Skin of body (tissue), 2 donors: ENCODE measurements around the gene HRH2. TPM values are rescaled to one million over a fixed set of nuclear protein-coding genes. Genes with fewer than 3 reads are reported as not detected.
"Not testable (repeated sequence)": the region's sequence is repeated elsewhere in the genome, so short reads cannot be mapped to it uniquely, and the experiment has no call there.

Experiments
- DNase-seq: peaks from one replicate; lab custom pipeline; 2025; lab: John Stamatoyannopoulos, UW
- total RNA-seq: library from RNA; depleted of rRNA; stranded (reverse); fragments of >200 nt; gene quantifications from one replicate; pipeline ENCODE4 v1.2.3, GENCODE V29; 2014

Gene HRH2
- total RNA-seq, 1 donor from 2014 or later: 1.5 TPM

GRCh38 chr5:175646251-175646650, 11.6 kb upstream of the HRH2 start:
- no peak for DNase-seq

DNA sequence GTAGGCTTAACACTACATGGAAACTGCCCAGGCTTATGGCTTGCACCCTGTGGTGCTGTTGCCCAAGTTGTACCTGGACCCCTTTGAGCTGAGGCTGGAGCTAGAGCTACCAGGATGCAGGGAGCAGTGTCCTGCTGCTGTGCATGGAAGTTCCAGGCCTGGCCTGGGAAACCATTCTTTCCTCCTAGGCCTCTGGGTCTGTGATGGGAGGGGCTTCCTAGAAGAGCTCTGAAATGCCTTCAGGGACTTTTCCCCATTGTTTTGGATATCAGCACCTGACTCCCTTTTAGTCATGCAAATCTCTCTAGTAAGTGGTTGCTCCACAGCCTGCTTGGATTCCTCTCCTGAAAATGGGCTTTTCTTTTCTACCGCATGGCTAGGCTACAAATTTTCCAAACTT, 7.9 kb upstream of the HRH2 start:
- DNase-seq: no peak

DNA sequence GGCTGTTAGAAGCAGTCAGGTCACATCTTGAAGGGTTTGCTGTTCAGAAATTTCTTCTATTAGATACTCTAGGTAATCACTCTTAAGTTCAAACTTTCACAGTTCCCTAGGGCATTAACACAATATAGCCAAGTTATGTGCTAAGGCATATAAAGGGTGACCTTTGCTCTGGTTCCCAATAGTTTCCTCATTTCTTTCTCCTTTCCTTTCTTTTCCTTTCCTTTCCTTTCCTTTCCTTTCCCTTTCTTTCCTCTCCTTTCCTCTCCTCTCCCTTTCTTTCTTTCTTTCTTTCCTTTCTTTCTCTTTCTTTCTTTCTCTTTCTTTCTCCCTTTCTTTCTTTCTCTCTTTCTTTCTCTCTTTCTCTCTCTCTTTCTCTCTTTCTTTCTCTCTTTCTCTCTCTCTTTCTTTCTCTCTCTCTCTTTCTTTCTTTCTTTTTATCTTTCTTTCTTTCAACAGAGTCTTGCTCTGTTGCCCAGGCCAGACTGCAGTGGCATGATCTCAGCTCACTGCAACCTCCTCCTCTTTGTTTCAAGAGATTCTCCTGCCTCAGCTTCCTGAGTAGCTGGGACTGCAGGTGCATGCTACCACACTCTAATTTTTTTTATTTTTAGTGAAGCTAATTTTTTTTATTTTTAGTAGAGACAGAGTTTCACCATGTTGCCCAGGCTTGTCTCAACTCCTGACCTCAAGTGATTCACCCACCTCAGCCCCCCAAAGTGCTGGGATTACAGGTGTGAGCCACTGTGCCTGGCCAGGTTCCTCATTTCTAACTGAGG, 7.3 kb upstream of the HRH2 start:
- not testable (repeated sequence) for DNase-seq

DNA sequence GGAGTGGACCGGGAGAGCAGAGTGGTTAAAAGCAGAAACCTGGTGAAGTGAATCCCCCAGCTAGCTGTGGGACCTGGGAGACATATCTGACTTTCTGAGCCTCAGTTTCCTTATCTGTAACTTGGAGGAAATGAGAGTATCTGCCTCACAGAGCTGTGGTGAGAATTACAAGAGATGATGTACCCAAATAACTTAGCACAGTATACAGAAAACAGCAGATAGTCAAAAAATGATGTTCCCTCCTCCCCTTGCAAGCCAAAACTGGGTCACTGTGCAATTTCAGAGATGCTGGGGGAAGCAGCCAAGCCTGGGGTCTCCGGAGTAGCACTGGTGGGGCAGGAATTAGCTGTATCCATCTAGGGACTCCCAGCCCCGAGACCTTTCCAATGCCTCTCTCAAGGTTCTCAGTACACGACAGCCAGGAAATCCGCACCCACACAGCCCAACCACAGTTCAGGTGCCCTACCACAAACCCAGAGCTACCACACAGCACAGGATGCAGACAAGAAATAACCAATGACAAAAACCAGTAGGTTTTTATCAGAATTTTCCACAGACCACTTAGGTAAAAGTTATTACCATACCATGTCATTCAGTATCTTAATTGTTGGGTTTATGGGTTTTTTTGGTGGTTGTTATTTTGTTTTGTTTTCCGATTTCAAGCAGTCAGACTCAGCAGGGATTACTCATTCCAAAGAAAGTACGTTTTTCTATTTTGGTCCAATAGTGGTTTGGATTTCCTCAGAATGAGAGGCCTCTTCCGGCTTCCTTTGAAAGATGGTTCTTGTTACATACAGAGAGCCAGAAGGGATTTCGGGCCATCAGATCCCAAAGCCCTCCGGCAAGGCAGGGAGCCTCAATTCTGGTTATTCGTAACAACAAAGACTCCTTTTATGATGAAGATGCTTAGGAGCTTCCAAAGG, 4.9 kb upstream of the HRH2 start:
- DNase-seq: no peak

- no peak for DNase-seq
These were observed 4.1 kb upstream of the HRH2 start for GRCh38 chr5:175653763-175654162.

- no peak for DNase-seq
These were observed 3.5 kb upstream of the HRH2 start for GRCh38 chr5:175654339-175654738.

DNA sequence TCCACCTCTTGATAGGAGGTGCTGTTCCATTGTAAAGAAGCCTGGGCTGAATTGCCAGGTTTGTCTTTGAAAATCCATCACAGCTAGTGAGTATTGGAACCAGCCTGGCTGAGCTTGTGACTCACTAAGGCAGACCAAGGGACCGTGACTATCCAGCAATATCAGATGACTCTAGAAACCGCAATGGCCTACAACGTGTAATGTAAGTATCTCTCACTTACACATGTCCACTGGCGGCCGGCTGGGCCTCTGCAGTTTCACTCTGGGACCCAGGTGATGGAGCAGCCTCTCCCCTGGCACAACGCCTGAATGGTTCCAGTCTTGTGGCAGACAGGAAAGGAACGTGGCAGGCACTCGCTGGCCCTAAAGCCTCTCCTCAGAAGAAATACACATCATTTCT, 3.1 kb upstream of the HRH2 start:
- no peak for DNase-seq

DNA sequence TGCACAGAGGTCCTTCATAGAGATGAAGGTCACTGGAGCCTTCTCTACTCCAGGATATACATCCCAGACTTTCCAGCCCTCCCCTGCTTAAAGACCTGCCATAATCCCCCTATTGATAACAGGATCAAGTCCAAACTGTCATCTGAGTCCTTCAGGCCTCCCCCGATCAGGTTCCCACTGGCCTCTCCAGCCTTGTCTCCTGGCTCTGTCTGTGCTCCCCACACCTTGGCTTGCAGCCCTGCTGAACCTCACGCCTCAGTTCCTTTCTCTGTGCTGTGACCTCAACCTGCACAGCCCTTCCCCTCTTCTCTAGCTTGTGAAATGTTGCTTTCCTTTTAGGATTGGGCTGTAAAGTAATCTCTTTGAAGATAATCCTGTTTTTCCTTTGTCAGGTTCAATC, 2.5 kb upstream of the HRH2 start:
- DNase-seq: no peak

- no peak for DNase-seq
These were observed 905 bp upstream of the HRH2 start for GRCh38 chr5:175656966-175657365.

DNA sequence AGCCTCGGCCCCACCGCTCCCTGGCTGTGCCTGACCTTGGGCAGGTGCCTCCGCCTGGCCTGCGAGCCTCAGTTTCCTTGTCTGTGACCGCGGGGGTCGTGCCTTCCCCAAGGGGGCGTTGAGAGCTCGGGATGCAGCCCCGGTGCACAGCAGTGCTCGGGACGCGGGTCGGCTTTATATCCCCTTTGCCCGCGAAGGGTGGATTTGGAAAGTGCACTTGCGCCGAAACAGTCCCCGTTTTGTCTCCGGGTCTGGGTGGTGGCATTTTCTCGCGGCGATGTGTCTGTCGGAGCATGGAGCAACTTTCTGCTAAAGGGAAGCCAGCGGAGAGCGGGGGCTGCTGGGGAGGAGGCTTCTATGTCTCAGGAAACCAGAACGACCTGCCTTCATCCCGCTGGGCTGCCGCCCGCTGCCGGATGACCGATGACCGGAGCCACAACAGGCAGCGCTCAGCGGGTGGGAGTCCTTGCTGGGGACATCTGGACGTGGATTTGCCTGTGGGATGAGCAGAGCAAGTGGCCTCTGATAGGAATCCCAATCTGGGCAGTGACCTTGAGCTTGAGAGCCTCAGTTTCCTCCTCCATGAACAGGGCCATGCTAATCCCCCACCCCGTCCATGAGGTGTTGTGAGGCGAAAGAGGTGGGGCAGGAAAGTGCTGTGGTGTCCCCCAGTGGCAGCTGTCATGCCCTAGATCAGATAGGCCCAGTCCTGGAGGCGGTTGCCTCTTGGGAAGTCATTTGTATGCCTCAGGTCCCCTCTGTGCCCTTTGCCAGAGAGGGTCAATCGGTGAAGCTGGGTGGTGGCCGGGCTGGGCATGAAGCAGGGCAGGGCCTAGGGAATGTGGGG, 651 bp downstream of the HRH2 start:
- DNase-seq: no peak

- no peak for DNase-seq
These were observed 1.8 kb downstream of the HRH2 start for GRCh38 chr5:175659546-175660253.

- no peak for DNase-seq
These were observed 5.6 kb downstream of the HRH2 start for GRCh38 chr5:175663186-175664184.

- no peak for DNase-seq
These were observed 6.9 kb downstream of the HRH2 start for GRCh38 chr5:175664723-175665122.

GRCh38 chr5:175666216-175666615, 8.3 kb downstream of the HRH2 start:
- no peak for DNase-seq

DNA sequence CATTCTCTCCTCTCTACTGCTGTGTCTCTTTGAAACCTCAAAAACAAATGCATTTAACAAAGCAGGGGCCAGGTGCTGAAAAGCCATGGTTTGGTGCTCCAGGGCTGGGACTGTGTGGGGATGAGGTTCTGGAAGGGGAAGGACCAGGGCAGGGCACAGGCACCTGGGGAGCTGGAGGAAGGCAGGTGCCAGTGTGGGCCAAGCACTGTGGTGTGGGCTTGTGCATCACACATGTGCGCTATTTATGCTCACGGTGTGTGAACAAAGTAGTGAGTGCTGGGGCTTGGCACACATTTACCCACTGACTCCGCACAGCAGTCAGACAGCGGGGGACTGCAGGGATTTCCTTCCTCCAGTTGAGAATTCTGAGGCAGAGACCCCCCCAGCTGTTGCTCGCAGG, 10.1 kb downstream of the HRH2 start:
- DNase-seq: no peak

DNA sequence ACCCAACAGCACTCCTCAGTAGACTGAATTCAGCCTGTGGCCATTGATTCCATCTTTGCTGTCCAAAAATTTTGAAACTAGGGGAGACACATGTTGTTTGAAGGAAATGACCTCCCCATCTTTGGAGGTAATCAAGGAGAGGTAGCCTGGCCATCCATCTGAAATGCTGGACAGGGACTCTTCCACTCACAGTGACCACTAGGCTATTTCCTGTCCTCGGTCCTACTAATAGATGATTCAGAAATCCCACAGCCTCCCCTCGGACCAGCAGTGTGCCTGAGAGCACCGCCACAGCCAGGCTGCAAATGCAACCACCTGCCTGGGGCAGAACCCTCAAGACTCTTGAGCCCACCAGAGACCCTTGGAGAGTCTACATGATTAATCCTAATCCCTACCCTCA, 12.5 kb downstream of the HRH2 start:
- DNase-seq: no peak

GRCh38 chr5:175671013-175671412, 13.1 kb downstream of the HRH2 start:
- no peak for DNase-seq

DNA sequence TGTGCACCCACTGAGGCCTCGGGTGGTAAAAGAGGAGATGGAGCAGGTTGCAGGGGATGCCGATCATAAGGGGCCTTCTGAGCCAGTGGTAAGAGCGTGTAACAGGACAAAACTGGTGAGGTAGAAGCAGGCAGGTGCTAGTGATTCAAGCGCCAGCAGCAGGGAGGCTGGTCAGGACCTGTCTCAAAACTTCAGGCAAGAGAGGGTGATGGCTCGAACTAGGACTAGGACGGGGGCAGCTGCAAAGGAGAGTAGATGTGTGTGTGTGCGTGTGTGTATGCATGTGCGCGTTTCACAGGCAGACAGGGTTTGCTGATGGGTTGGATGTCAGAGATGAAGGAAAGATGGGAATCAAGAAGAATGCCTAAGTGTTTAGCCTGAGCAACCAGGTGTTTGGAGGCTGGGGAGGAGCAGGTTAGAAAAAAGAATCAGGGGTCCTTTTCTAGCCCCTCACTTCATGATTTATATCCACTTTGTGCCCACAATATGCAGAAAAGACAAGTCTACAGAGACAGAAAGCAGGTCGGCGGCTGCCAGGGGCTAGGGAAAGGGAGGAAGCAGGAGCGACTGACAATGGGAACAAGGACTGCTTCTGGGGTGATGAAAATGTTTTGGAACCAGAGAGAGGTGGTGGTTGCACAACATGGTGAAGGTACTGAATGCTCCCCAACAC, 15.2 kb downstream of the HRH2 start:
- no peak for DNase-seq

DNA sequence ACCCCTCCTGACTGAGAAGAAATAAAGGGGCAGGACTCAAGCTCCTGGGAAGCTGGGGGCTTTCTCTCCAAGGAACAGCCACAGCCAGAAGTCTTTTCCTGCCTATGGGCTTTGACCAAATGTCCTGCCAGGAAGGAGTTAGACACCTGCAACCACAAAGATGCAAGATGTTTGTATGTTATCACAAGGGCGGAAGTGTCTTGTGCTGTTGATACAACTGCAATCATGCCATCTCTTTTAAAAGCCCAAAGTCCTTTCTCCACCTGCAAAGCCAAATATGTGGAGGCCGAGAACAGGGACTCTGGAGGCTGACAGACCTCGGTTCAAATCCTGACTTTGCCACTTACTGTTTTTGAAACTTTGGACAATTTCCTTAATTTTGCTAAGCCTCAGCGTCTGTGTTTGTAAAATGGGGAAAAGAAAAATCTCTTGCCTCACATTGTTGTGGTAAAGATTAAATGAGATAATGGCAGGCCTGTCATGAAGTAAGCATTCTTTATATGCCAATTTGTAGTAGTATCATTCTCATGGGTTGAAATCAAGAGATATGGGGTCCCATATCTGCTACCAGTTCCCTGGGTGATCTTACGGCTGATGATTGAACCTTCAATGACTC, 17.0 kb downstream of the HRH2 start:
- DNase-seq: no peak
